Lung microvascular endothelial cell (primary cell): ENCODE results near the gene SHROOM3. TPM values are rescaled to one million over a fixed set of nuclear protein-coding genes. Genes with fewer than 3 reads are reported as not detected.

Experiments
- DNase-seq, 2 donors: peaks; one replicate each; pipeline versions ENCODE4 v3.0.0 to v3.0.0-alpha.2; 2010; ENCODE audit warnings: low read depth in 2 of 2
- total RNA-seq: library from RNA; depleted of rRNA; stranded (reverse); fragments of >200 nt; gene quantifications from 2 replicates; pipeline ENCODE4 v1.2.1, GENCODE V29; 2014

SHROOM3 gene
- total RNA-seq, 1 donor from 2014 or later = under 0.01 TPM

- DNase-seq = no peak
Measured at GRCh38 chr4:76539979-76540378, 105.0 kb downstream of the SHROOM3 start.

GRCh38 chr4:76540486-76540885, 105.5 kb downstream of the SHROOM3 start:
- DNase-seq = no peak

- no peak for DNase-seq
Measured at GRCh38 chr4:76543378-76543777, 108.3 kb downstream of the SHROOM3 start.

- no peak for DNase-seq
Measured at GRCh38 chr4:76544725-76545124, 109.7 kb downstream of the SHROOM3 start.

- peak in 1 of 2 donors; percentile 28 for DNase-seq
Measured at GRCh38 chr4:76545226-76545884, 110.3 kb downstream of the SHROOM3 start.

GRCh38 chr4:76546327-76546726, 111.3 kb downstream of the SHROOM3 start:
- peak in 1 of 2 donors; percentile 57 for DNase-seq

- DNase-seq = peak; percentile 62 to 91
Measured at GRCh38 chr4:76546759-76547742, 112.0 kb downstream of the SHROOM3 start.

GRCh38 chr4:76548704-76549103, 113.7 kb downstream of the SHROOM3 start:
- no peak for DNase-seq

- DNase-seq = no peak
Measured at GRCh38 chr4:76549765-76550164, 114.7 kb downstream of the SHROOM3 start.

- no peak for DNase-seq
Measured at GRCh38 chr4:76550966-76551780, 116.1 kb downstream of the SHROOM3 start.

- no peak for DNase-seq
Measured at GRCh38 chr4:76554630-76555029, 119.6 kb downstream of the SHROOM3 start.

GRCh38 chr4:76556452-76556851, 121.4 kb downstream of the SHROOM3 start:
- DNase-seq = no peak

- no peak for DNase-seq
Measured at GRCh38 chr4:76558396-76559235, 123.6 kb downstream of the SHROOM3 start.

- DNase-seq = no peak
Measured at GRCh38 chr4:76559236-76560071, 124.4 kb downstream of the SHROOM3 start.

GRCh38 chr4:76562161-76562560, 127.1 kb downstream of the SHROOM3 start:
- DNase-seq = peak in 1 of 2 donors; percentile 29

- DNase-seq = no peak
Measured at GRCh38 chr4:76562836-76563453, 127.9 kb downstream of the SHROOM3 start.

GRCh38 chr4:76563454-76564122, 128.6 kb downstream of the SHROOM3 start:
- DNase-seq = no peak

- DNase-seq = no peak
Measured at GRCh38 chr4:76564123-76564915, 129.3 kb downstream of the SHROOM3 start.
